Measurements from ENCODE around the gene LPAR6.

DNA sequence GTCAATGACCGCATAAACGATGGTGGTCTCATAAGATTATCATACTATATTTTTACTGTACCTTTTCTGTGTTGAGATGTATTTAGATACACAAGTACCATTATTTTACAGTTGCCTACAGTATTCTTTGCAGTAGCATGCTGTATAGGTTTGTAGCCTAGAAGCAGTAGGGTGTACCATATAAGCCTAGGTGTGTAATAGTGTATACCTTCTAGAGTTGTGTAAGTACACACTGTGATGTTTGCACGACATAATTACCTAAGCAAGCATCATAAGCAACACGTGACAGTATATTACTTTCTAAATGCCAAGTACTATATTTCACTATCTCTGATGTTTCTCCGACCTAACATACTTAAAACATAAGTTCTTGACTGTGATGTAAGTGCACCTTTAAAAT, 2.7 kb downstream of the LPAR6 start:
- no peak for TF ChIP-seq CTCF (IDR thresholded peaks at IDR 0.05)
- TF ChIP-seq POLR2AphosphoS5 (IDR thresholded peaks at IDR 0.05) = no peak
- peak; percentile 11 for TF ChIP-seq POLR2A (IDR thresholded peaks at IDR 0.05; ENCODE audit: low read depth)

Measured in esophagus muscularis mucosa (tissue), 3 donors.